ENCODE measurements around the gene ZC3H10. TPM values are rescaled to one million over a fixed set of nuclear protein-coding genes. Genes with fewer than 3 reads are reported as not detected.
"Not testable (repeated sequence)": the region's sequence is repeated elsewhere in the genome, so short reads cannot be mapped to it uniquely, and the experiment has no call there.

The ZC3H10 gene, protein sequence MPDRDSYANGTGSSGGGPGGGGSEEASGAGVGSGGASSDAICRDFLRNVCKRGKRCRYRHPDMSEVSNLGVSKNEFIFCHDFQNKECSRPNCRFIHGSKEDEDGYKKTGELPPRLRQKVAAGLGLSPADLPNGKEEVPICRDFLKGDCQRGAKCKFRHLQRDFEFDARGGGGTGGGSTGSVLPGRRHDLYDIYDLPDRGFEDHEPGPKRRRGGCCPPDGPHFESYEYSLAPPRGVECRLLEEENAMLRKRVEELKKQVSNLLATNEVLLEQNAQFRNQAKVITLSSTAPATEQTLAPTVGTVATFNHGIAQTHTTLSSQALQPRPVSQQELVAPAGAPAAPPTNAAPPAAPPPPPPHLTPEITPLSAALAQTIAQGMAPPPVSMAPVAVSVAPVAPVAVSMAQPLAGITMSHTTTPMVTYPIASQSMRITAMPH
- total RNA-seq (ENCODE audit: low replicate concordance), result 11.6 and 12.1 TPM in 2 replicates
- long read RNA-seq, full-length matches to known transcripts, result 1 of 1 reads
- long read RNA-seq, partial matches to known transcripts, result 0 of 1 reads
- long read RNA-seq, other reads (novel, unspliced or antisense), result 0 of 1 reads

DNA sequence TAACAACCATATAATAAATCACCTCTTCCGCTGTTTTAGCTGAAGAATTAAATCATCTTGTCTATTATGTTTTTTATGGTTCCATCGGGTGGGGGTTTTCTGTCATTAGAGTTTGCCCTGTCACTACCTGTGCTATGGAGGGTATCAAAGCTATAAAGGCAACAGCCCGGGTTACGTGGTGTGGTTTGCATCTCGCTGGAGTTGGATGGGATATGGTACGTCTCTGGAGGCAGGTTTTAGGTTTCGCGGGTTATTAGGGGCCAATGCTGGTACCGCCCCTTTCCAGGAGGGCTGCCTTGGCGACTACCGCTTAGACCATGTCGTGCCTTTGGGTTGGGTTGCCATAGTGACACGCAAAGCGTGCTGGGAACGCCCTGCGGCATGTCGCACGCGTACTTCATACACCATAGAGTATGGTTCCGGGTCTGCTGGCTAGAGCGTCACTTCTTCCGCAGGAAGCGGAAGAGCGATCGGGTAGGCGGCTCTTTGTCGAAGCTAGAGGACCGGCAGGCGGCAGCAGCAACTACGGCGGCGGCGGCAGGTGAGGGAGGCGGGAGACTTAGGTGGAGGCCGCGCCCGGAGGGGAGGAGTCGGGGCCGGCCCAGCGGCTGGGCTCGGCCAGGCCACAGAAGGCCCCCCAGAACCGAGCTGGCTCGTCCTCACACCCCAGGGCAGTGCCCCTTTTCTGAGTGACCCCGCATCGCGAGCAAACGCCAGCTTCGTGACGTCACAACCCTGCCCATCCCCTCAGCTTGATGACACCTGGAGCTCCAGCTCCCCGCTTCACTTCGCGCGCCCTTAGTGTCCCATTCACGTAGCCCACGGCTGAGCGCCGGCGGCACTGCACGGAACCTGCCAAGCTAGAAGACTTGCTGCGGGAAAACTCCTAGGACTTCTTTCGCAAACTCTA lies at the start of gene ZC3H10:
TSS of gene ZC3H10 (plus strand) at position 489 of the 910 bp plus-strand sequence. CDS start 2,297 bp downstream, outside the sequence.
- TF ChIP-seq, protein P1, sequence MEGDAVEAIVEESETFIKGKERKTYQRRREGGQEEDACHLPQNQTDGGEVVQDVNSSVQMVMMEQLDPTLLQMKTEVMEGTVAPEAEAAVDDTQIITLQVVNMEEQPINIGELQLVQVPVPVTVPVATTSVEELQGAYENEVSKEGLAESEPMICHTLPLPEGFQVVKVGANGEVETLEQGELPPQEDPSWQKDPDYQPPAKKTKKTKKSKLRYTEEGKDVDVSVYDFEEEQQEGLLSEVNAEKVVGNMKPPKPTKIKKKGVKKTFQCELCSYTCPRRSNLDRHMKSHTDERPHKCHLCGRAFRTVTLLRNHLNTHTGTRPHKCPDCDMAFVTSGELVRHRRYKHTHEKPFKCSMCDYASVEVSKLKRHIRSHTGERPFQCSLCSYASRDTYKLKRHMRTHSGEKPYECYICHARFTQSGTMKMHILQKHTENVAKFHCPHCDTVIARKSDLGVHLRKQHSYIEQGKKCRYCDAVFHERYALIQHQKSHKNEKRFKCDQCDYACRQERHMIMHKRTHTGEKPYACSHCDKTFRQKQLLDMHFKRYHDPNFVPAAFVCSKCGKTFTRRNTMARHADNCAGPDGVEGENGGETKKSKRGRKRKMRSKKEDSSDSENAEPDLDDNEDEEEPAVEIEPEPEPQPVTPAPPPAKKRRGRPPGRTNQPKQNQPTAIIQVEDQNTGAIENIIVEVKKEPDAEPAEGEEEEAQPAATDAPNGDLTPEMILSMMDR (conservative IDR thresholded peaks at IDR 0.05), result peak; percentile 60
- H3K4me3 Mint-ChIP-seq, result peak within 1 kb of the TSS; percentile 99
- H3K27me3 Mint-ChIP-seq, result peaks cover 4% of the 10 kb centered on the region
- DNase-seq (ENCODE audit: extremely low spot score, unreplicated experiment), result peak; percentile 98
- H3K4me1 Mint-ChIP-seq (ENCODE audit: unreplicated experiment), result peaks cover 15% of the 10 kb centered on the region
- H3K27ac Mint-ChIP-seq, result peak within 1 kb of the TSS; percentile 98
- peaks cover 27% of the 10 kb centered on the region for H3K36me3 Mint-ChIP-seq
- H3K9me3 Mint-ChIP-seq, result no peaks in the 10 kb centered on the region

DNA sequence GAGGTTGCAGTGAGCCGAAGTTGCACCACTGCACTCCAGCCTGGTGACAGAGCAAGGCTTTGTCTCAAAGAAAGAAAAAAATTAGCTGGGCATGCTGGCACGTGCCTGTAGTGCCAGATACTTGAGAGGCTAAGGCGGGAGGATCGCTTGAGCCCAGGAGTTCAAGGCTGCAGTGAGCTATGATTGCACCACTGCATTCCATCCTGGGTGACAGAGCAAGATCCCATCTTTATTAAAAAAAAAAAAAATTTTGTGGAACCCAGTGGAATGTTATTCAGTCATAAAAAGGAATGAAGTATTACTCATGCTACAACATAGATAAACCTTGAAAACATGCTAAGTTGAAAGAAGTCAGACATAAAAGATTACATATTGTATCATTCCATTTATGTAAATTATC lies 46.4 kb upstream of the ZC3H10 start:
- H3K36me3 Mint-ChIP-seq, result no peaks in the 10 kb centered on the region
- H3K27ac Mint-ChIP-seq, result no peak overlapping the region
- TF ChIP-seq, protein P1 (conservative IDR thresholded peaks at IDR 0.05), result no peak
- no peak overlapping the region for H3K4me3 Mint-ChIP-seq
- no peaks in the 10 kb centered on the region for H3K4me1 Mint-ChIP-seq (ENCODE audit: unreplicated experiment)
- no peaks in the 10 kb centered on the region for H3K9me3 Mint-ChIP-seq
- DNase-seq (ENCODE audit: extremely low spot score, unreplicated experiment), result no peak
- no peaks in the 10 kb centered on the region for H3K27me3 Mint-ChIP-seq

DNA sequence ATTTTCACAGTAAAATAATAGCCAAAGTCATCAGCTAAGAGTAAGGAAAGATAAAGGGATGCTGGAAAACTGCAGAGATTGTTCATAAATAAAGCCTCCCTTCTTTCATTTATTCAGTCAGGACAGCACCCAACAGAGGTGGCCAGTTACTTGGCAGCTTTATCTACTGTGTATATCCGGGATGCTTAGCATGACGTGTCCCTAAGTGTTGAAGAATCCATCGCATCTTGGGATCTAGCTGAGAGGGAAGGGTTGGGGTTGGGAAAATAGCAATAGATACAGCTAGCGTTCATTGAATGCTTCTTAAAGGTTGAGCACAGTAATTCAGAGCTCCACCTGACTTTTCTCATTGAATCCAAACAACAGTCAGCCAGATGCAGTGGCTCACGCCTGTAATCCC lies 43.7 kb upstream of the ZC3H10 start:
- Mint-ChIP-seq H3K4me3 (no peak overlapping the region), H3K9me3 (no peaks in the 10 kb centered on the region), H3K27ac (no peak overlapping the region), H3K4me1 (ENCODE audit: unreplicated experiment) (peaks cover 4% of the 10 kb centered on the region), H3K36me3 (no peaks in the 10 kb centered on the region), H3K27me3 (peaks cover 5% of the 10 kb centered on the region)
- TF ChIP-seq, protein P1 (conservative IDR thresholded peaks at IDR 0.05), result no peak
- DNase-seq (ENCODE audit: extremely low spot score, unreplicated experiment), result no peak

DNA sequence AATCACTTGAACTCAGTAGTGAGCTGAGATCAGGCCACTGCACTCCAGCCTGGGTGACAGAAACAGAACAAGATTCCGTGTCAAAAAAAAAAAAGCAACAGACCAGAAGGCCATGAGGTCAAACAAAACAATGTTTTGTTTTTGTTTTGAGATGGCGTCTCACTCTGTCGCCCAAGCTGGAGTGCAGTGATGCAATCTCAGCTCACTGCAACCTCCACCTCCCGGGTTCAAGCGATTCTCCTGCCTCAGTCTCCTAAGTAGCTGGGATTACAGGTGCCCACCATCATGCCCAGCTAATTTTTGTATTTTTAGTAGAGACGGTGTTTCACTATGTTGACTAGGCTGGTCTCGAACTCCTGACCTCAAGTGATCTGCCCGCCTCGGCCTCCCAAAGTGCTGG lies 40.1 kb upstream of the ZC3H10 start:
- H3K36me3 Mint-ChIP-seq, H3K4me3 Mint-ChIP-seq: not testable (repeated sequence)
- peaks cover 34% of the 10 kb centered on the region for H3K27me3 Mint-ChIP-seq

DNA sequence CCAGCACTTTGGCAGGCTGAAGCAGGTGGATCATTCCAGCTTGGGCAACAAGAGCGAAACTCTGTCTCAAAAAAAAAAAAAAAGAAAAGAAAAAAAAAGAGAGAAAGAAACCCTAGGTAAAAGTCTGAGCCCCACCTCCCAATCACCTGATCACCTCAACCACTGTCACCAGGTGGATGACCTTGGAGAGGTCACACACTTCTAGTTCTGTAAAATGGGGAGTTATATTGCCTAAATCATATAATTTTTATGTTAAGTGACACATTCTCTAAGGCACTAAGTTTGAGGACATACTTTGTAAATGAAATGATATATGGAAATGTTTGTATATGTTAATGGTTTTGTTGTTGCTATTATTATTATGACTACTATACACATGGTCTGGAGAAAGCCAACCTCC lies 39.6 kb upstream of the ZC3H10 start:
- peak overlapping the region; percentile 96 for H3K27ac Mint-ChIP-seq
- no peak for DNase-seq (ENCODE audit: extremely low spot score, unreplicated experiment)

More for the DNA sequence above, 40.1 kb upstream of the ZC3H10 start:
- H3K27ac Mint-ChIP-seq, result peak overlapping the region; percentile 96
- H3K4me1 Mint-ChIP-seq (ENCODE audit: unreplicated experiment); DNase-seq (ENCODE audit: extremely low spot score, unreplicated experiment); H3K9me3 Mint-ChIP-seq: not testable (repeated sequence)

More for the DNA sequence above, 39.6 kb upstream of the ZC3H10 start:
- H3K4me3 Mint-ChIP-seq, result peak overlapping the region; percentile 94
- no peaks in the 10 kb centered on the region for H3K36me3 Mint-ChIP-seq
- peaks cover 36% of the 10 kb centered on the region for H3K27me3 Mint-ChIP-seq
- peaks cover 4% of the 10 kb centered on the region for H3K4me1 Mint-ChIP-seq (ENCODE audit: unreplicated experiment)
- no peaks in the 10 kb centered on the region for H3K9me3 Mint-ChIP-seq
- TF ChIP-seq, protein P1 (conservative IDR thresholded peaks at IDR 0.05), result no peak
